ENCODE results near the gene AMOTL1. TPM values are rescaled to one million over a fixed set of nuclear protein-coding genes. Genes with fewer than 3 reads are reported as not detected.

The AMOTL1 gene
- total RNA-seq, 4 donors from 2014 or later, result 21.8 to 46.7 (median 32.9) TPM

- no peak for TF ChIP-seq CTCF (IDR thresholded peaks at IDR 0.05; ENCODE audit: low read depth)
These were observed 110.8 kb downstream of the AMOTL1 start for GRCh38 chr11:94879006-94879405.

- no peak for TF ChIP-seq CTCF (IDR thresholded peaks at IDR 0.05; ENCODE audit: low read depth)
These were observed 112.1 kb downstream of the AMOTL1 start for GRCh38 chr11:94880216-94880615.

GRCh38 chr11:94882931-94883330 is 114.8 kb downstream of the AMOTL1 start:
- TF ChIP-seq CTCF (IDR thresholded peaks at IDR 0.05; ENCODE audit: low read depth), result no peak

GRCh38 chr11:94883878-94884277 is 115.7 kb downstream of the AMOTL1 start:
- no peak for TF ChIP-seq CTCF (IDR thresholded peaks at IDR 0.05; ENCODE audit: low read depth)

GRCh38 chr11:94884376-94884775 is 116.2 kb downstream of the AMOTL1 start:
- no peak for TF ChIP-seq CTCF (IDR thresholded peaks at IDR 0.05; ENCODE audit: low read depth)

- TF ChIP-seq CTCF (IDR thresholded peaks at IDR 0.05; ENCODE audit: low read depth), result no peak
These were observed 117.0 kb downstream of the AMOTL1 start for GRCh38 chr11:94885133-94885532.

GRCh38 chr11:94885581-94885980 is 117.4 kb downstream of the AMOTL1 start:
- no peak for TF ChIP-seq CTCF (IDR thresholded peaks at IDR 0.05; ENCODE audit: low read depth)

Measured in subcutaneous adipose tissue (tissue), 4 donors.